SU-DHL-6 (cell line): ENCODE measurements around the gene RHBG.

Experiments used
- H2AFZ ChIP-seq: fragments of 200-600 bp; sonication (generic); 2 replicates; pipeline ENCODE4 v1.6.1; 2014; ENCODE audit warnings: low read depth, mild to moderate bottlenecking, moderate library complexity, mixed read lengths, antibody characterized with exemption, low read length; ENCODE audit not compliant: severe bottlenecking
- H3F3A ChIP-seq: fragments of 200-600 bp; shearing (Covaris generic); 2 replicates; pipeline ENCODE4 v1.6.0; 2016; ENCODE audit warnings: antibody characterized with exemption, mild to moderate bottlenecking; ENCODE audit not compliant: insufficient read depth
- H3K27ac ChIP-seq: fragments of 200-600 bp; sonication (generic); 2 replicates; pipeline ENCODE4 v1.5.1; 2016; ENCODE audit warnings: low read depth, mild to moderate bottlenecking, low read length, moderate library complexity, mixed read lengths
- H3K27me3 ChIP-seq: fragments of 200-600 bp; sonication (generic), shearing (Covaris generic); 2 replicates; pipeline ENCODE4 v1.6.0; 2014; ENCODE audit warnings: mild to moderate bottlenecking, low read length
- H3K36me3 ChIP-seq: fragments of 200-600 bp; sonication (generic); 2 replicates; pipeline ENCODE4 v1.6.1; 2014; ENCODE audit warnings: mild to moderate bottlenecking, low read length, mixed read lengths
- H3K4me2 ChIP-seq: fragments of 300-600, 200-600 bp; shearing (Covaris generic), sonication (generic); 2 replicates; pipeline ENCODE4 v1.6.0; 2014; ENCODE audit warnings: low read length, low read depth, mild to moderate bottlenecking; ENCODE audit not compliant: poor library complexity, severe bottlenecking
- H3K4me3 ChIP-seq: fragments of 200-600 bp; sonication (generic); 2 replicates; pipeline ENCODE4 v1.5.1; 2014; ENCODE audit warnings: antibody characterized with exemption, low read length, mild to moderate bottlenecking, mixed read lengths; ENCODE audit not compliant: insufficient read depth, poor library complexity, severe bottlenecking
- H3K79me2 ChIP-seq: fragments of 200-600 bp; sonication (generic); 2 replicates; pipeline ENCODE4 v1.6.1; 2014; ENCODE audit warnings: mild to moderate bottlenecking, low read length, moderate library complexity; ENCODE audit not compliant: insufficient read depth
- H3K9ac ChIP-seq: fragments of 200-600 bp; sonication (generic); 2 replicates; pipeline ENCODE4 v1.7.0; 2014; ENCODE audit warnings: mild to moderate bottlenecking, low read length
- H3K9me2 ChIP-seq: fragments of 200-600 bp; sonication (generic); replicated peaks from 2 replicates; pipeline ENCODE4 v1.6.1; 2014; ENCODE audit warnings: low read length; ENCODE audit not compliant: insufficient read depth
- H3K9me3 ChIP-seq: fragments of 200-600 bp; sonication (generic); 2 replicates; pipeline ENCODE4 v1.6.1; 2014; ENCODE audit warnings: low read length, mixed read lengths; ENCODE audit not compliant: insufficient read depth
- H4K20me1 ChIP-seq: fragments of 200-600 bp; sonication (generic); 2 replicates; pipeline ENCODE4 v1.6.1; 2014; ENCODE audit warnings: low read depth, mild to moderate bottlenecking, antibody characterized with exemption, low read length, moderate library complexity, mixed read lengths
- CTCF ChIP-seq: fragments of 200-600 bp; sonication (generic); IDR thresholded peaks from one replicate; pipeline ENCODE4 v1.5.1; 2017; ENCODE audit warnings: antibody characterized with exemption, mild to moderate bottlenecking, low read length, moderate library complexity; ENCODE audit not compliant: insufficient read depth, poor library complexity, severe bottlenecking
- EZH2phosphoT487 ChIP-seq: fragments of 200-600 bp; sonication (generic), shearing (Covaris generic); conservative IDR thresholded peaks from 2 replicates; pipeline ENCODE4 v1.6.1; 2018; ENCODE audit warnings: mild to moderate bottlenecking, antibody characterized with exemption, low read length, moderate library complexity, mixed read lengths

RHBG gene

DNA sequence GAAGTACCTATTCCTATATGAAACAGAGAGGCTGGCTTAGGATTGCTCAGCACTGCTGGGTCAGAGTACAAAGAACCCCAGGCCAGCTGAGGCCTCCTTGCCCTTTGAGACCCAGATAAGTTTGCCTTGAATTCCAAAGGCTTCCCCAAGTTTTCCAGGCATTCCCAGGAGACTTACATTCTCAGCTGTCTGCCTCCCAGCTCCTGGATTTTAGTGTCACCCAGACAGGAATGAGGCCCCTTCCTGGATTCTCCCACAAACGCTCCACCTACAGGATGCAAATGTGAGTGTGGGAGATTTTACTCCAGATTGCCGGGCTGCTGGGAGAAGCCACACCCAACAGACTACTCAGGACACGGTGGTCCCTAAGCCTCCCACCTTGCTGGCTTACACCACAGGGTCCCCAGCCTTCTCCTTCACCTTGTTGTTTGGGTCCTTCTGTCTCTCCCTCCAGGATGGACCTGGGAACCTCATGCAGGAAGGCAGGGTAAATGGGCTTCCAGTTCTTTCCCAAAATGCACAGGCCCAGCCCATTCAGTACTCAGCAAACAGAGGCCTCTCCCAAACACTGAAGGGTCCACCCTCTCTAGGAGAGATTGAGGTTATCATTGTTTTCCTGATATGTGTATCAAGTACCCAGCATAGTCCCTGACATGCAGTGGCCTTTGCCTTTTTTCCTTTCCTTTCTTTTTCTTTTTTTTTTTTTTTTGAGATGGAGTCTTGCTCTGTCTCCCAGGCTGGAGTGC lies 10.6 kb downstream of the RHBG start:
- Histone ChIP-seq H3K9me3 (no peaks in the 10 kb centered on the region), H3K36me3 (no peaks in the 10 kb centered on the region), H3K9me2 (no peaks in the 10 kb centered on the region), H3K9ac (no peak overlapping the region), H3K27ac (no peak overlapping the region), H3K4me2 (no peak overlapping the region), H3K4me3 (no peak overlapping the region), H2AFZ (no peak overlapping the region), H4K20me1 (no peaks in the 10 kb centered on the region), H3F3A (no peaks in the 10 kb centered on the region), H3K27me3 (no peaks in the 10 kb centered on the region), H3K79me2 (no peaks in the 10 kb centered on the region)
- TF ChIP-seq CTCF (no peak), EZH2phosphoT487 (no peak)

- Histone ChIP-seq H4K20me1 (no peaks in the 10 kb centered on the region), H3K9ac (no peak overlapping the region), H3F3A (no peaks in the 10 kb centered on the region), H3K4me3 (no peak overlapping the region), H3K9me3 (no peaks in the 10 kb centered on the region), H3K27me3 (no peaks in the 10 kb centered on the region), H3K36me3 (no peaks in the 10 kb centered on the region), H3K4me2 (no peak overlapping the region), H3K27ac (no peak overlapping the region), H2AFZ (no peak overlapping the region), H3K9me2 (no peaks in the 10 kb centered on the region), H3K79me2 (no peaks in the 10 kb centered on the region)
- TF ChIP-seq EZH2phosphoT487 (no peak), CTCF (no peak)
These were observed 13.6 kb downstream of the RHBG start for GRCh38 chr1:156382561-156382960.

- H3K27ac ChIP-seq: no peak overlapping the region
- H4K20me1 ChIP-seq: no peaks in the 10 kb centered on the region
- H3K79me2 ChIP-seq: no peaks in the 10 kb centered on the region
- no peaks in the 10 kb centered on the region for H3K27me3 ChIP-seq
- no peak overlapping the region for H3K4me2 ChIP-seq
- H3K9ac ChIP-seq: no peak overlapping the region
- no peaks in the 10 kb centered on the region for H3K36me3 ChIP-seq
- H2AFZ ChIP-seq: no peak overlapping the region
- H3F3A ChIP-seq: no peaks in the 10 kb centered on the region
- TF ChIP-seq EZH2phosphoT487 (no peak), CTCF (peak; percentile 72)
- H3K9me2 ChIP-seq: no peaks in the 10 kb centered on the region
- no peaks in the 10 kb centered on the region for H3K9me3 ChIP-seq
- no peak overlapping the region for H3K4me3 ChIP-seq
These were observed 14.0 kb downstream of the RHBG start for GRCh38 chr1:156383023-156383422.
